OCI-LY3 (cell line): Measurements from ENCODE around the gene TENM4.

Experiments used
- CTCF ChIP-seq: fragments of 200-600, 300-600 bp; sonication (generic); IDR thresholded peaks from 2 replicates; pipeline ENCODE4 v1.5.1; 2014; ENCODE audit warnings: antibody characterized with exemption, low read length, low read depth
- EZH2phosphoT487 ChIP-seq: fragments of 200-600 bp; shearing (Covaris generic); IDR thresholded peaks from 2 replicates; pipeline ENCODE4 v1.6.1; 2018; ENCODE audit warnings: antibody characterized with exemption, mixed run types, low read depth

- TF ChIP-seq CTCF (no peak), EZH2phosphoT487 (no peak)
These were observed 196.5 kb downstream of the TENM4 start for GRCh38 chr11:79244241-79244772.
